WTC11 (cell line): Measurements from ENCODE around the gene PTPA.

ENCODE experiments used
- CTCF ChIP-seq: fragments of 200-600 bp; IDR thresholded peaks from 2 replicates; pipeline ENCODE4 v1.8.0; 2022; ENCODE audit warnings: antibody characterized with exemption
- ELF4 ChIP-seq: sonication (generic); formaldehyde crosslinking; IDR thresholded peaks from 2 replicates; pipeline ENCODE4 v1.8.1; 2022; ENCODE audit warnings: low read depth, mild to moderate bottlenecking, moderate library complexity, missing genetic modification reagents
- ESRRA ChIP-seq: sonication (generic); formaldehyde crosslinking; IDR thresholded peaks from 2 replicates; pipeline ENCODE4 v1.8.1; 2022; ENCODE audit warnings: mild to moderate bottlenecking, missing genetic modification reagents, borderline replicate concordance
- FOXK1 ChIP-seq: sonication (generic); formaldehyde crosslinking; IDR thresholded peaks from 2 replicates; pipeline ENCODE4 v1.8.0; 2022; ENCODE audit warnings: mild to moderate bottlenecking, moderate library complexity, missing genetic modification reagents
- GABPB1 ChIP-seq: sonication (generic); formaldehyde crosslinking; IDR thresholded peaks from 2 replicates; pipeline ENCODE4 v1.8.1; 2023; ENCODE audit warnings: mild to moderate bottlenecking, missing genetic modification reagents
- HMGA2 ChIP-seq: fragments of 250-450 bp; sonication (Bioruptor Pico); IDR thresholded peaks from 2 replicates; pipeline ENCODE4 v1.4.0; 2021; ENCODE audit warnings: mild to moderate bottlenecking, moderate library complexity
- JUN ChIP-seq: sonication (generic); formaldehyde crosslinking; IDR thresholded peaks from 2 replicates; pipeline ENCODE4 v1.8.0; 2023; ENCODE audit warnings: mild to moderate bottlenecking, missing genetic modification reagents
- NFE2L1 ChIP-seq: sonication (generic); formaldehyde crosslinking; IDR thresholded peaks from 2 replicates; pipeline ENCODE4 v1.8.1; 2023; ENCODE audit warnings: missing genetic modification reagents
- PRDM15 ChIP-seq: sonication (generic); formaldehyde crosslinking; IDR thresholded peaks from 2 replicates; pipeline ENCODE4 v1.8.0; 2022; ENCODE audit warnings: missing genetic modification reagents
- SP1 ChIP-seq: sonication (generic); formaldehyde crosslinking; conservative IDR thresholded peaks from 2 replicates; pipeline ENCODE4 v1.8.1; 2022; ENCODE audit warnings: missing genetic modification reagents
- USF2 ChIP-seq: sonication (generic); formaldehyde crosslinking; IDR thresholded peaks from 2 replicates; pipeline ENCODE4 v1.8.1; 2023; ENCODE audit warnings: mild to moderate bottlenecking, missing genetic modification reagents, moderate library complexity
- ZNF671 ChIP-seq: fragments of 250-450 bp; sonication (Bioruptor Pico); IDR thresholded peaks from 2 replicates; pipeline ENCODE4 v1.8.0; 2021; ENCODE audit warnings: mild to moderate bottlenecking

- no peak for TF ChIP-seq CTCF
- no peak for TF ChIP-seq NFE2L1 (CRISPR knock-in tag)
- peak; percentile 47 for TF ChIP-seq USF2 (CRISPR knock-in tag)
- TF ChIP-seq HMGA2 (CRISPR knock-in tag) = peak; percentile 74
- no peak for TF ChIP-seq JUN (CRISPR knock-in tag)
- TF ChIP-seq FOXK1 (CRISPR knock-in tag) = peak; percentile 42; the same call in 1 of the 2 replicates
- TF ChIP-seq ELF4 (CRISPR knock-in tag) = no peak
- TF ChIP-seq GABPB1 (CRISPR knock-in tag) = 0 out of 2 replicates have a peak, but pooled peaks have one; percentile 9
- TF ChIP-seq ESRRA (CRISPR knock-in tag) = no peak
- TF ChIP-seq PRDM15 (CRISPR knock-in tag) = no peak
- TF ChIP-seq ZNF671 = 0 out of 2 replicates have a peak, but pooled peaks have one; percentile 48
- TF ChIP-seq SP1 (CRISPR knock-in tag) = no peak; the same call in 1 of the 2 replicates
Measured at GRCh38 chr9:129080601-129081387, 30.4 kb upstream of the PTPA start, which contains the start of gene DOLPP1.
